RWPE2 (cell line): ENCODE measurements around the gene PIK3CB.

Experiments
- ATAC-seq: fragments of 200-7000 bp; cut with Tn5 transposase; 3 replicates; pipeline ENCODE4 v1.9.1; 2021; ENCODE audit warnings: low read depth
- DNase-seq: peaks from one replicate; pipeline ENCODE4 v3.0.0-alpha.2; 2020; ENCODE audit warnings: low spot score
- H3K27ac ChIP-seq: fragments of 450-650 bp; 2 replicates; pipeline ENCODE4 v1.5.1; 2017; ENCODE audit warnings: mild to moderate bottlenecking; ENCODE audit not compliant: poor library complexity, severe bottlenecking
- H3K27me3 ChIP-seq: fragments of 250-450 bp; sonication (Bioruptor Pico); 2 replicates; pipeline ENCODE4 v1.5.1; 2021; ENCODE audit warnings: mild to moderate bottlenecking, moderate library complexity; ENCODE audit not compliant: insufficient read depth, poor library complexity, severe bottlenecking
- H3K36me3 ChIP-seq: fragments of 250-450 bp; sonication (Bioruptor Pico); 2 replicates; pipeline ENCODE4 v1.5.1; 2020; ENCODE audit warnings: low read depth, mild to moderate bottlenecking, moderate library complexity
- H3K4me1 ChIP-seq: fragments of 250-450 bp; sonication (Bioruptor Pico); 2 replicates; pipeline ENCODE4 v1.5.1; 2021; ENCODE audit warnings: mild to moderate bottlenecking, moderate library complexity; ENCODE audit not compliant: insufficient read depth, poor library complexity, severe bottlenecking
- H3K4me3 ChIP-seq: fragments of 250-450 bp; sonication (Bioruptor Pico); 2 replicates; pipeline ENCODE4 v1.5.1; 2021; ENCODE audit warnings: mild to moderate bottlenecking, moderate library complexity; ENCODE audit not compliant: severe bottlenecking
- H3K9me3 ChIP-seq: fragments of 250-450 bp; sonication (Bioruptor Pico); 2 replicates; pipeline ENCODE4 v1.5.1; 2021; ENCODE audit warnings: mild to moderate bottlenecking, moderate library complexity; ENCODE audit not compliant: severe bottlenecking
- TF ChIP-seq, protein P1 (sequence below): fragments of 450-650 bp; IDR thresholded peaks from one replicate; pipeline ENCODE4 v1.5.1; 2017; ENCODE audit warnings: mild to moderate bottlenecking, moderate library complexity; ENCODE audit not compliant: poor library complexity, severe bottlenecking

PIK3CB gene

DNA sequence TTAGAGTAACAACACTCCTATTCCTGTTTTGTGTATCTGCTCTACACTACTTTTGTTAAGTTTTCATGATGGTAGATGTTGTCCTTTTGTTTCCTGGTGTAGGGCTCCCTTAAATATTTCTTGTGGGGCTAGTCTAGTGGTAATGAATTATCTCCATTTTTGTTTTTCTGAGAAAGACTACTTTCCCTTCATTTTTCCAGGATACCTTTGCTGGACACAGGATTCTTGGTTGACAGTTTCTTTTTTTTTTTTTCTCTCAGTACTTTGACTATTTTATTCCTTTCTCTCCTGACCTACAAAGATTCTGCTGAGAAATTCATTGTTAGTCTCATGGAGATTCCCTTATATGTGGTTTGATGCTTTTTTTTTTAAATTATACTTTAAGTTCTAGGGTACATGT, 188.2 kb downstream of the PIK3CB start:
- Histone ChIP-seq H3K9me3 (peaks cover 10% of the 10 kb centered on the region), H3K27me3 (no peaks in the 10 kb centered on the region)

DNA sequence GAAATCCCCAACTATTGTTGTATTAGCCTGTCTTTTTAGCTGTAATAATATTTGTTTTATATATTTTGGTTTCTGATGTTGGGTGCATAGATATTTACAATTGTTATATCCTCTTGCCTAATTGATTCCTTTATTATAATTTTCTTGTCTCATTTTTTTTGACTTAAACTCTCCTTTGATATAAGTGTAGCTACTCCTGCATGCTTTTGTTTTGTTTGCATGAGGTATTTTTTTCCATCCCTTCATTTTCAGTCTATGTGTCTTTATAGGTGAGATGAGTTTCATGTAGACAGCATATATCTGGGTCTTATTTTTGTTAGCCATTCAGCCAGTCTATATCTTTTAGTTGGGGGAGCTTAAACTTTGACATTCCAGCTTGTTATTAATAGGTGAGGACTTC, 188.7 kb downstream of the PIK3CB start:
- Histone ChIP-seq H3K27ac (no peak overlapping the region), H3K4me1 (no peaks in the 10 kb centered on the region), H3K27me3 (no peaks in the 10 kb centered on the region), H3K36me3 (no peaks in the 10 kb centered on the region), H3K4me3 (no peak overlapping the region), H3K9me3 (peaks cover 10% of the 10 kb centered on the region)
- DNase-seq (no peak), ATAC-seq (no peak)
- TF ChIP-seq, protein P1, sequence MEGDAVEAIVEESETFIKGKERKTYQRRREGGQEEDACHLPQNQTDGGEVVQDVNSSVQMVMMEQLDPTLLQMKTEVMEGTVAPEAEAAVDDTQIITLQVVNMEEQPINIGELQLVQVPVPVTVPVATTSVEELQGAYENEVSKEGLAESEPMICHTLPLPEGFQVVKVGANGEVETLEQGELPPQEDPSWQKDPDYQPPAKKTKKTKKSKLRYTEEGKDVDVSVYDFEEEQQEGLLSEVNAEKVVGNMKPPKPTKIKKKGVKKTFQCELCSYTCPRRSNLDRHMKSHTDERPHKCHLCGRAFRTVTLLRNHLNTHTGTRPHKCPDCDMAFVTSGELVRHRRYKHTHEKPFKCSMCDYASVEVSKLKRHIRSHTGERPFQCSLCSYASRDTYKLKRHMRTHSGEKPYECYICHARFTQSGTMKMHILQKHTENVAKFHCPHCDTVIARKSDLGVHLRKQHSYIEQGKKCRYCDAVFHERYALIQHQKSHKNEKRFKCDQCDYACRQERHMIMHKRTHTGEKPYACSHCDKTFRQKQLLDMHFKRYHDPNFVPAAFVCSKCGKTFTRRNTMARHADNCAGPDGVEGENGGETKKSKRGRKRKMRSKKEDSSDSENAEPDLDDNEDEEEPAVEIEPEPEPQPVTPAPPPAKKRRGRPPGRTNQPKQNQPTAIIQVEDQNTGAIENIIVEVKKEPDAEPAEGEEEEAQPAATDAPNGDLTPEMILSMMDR = no peak

More for the DNA sequence above, 188.2 kb downstream of the PIK3CB start:
- TF ChIP-seq, protein P1 = no peak
- no peak overlapping the region for H3K27ac ChIP-seq
- no peaks in the 10 kb centered on the region for H3K4me1 ChIP-seq
- no peaks in the 10 kb centered on the region for H3K36me3 ChIP-seq
- H3K4me3 ChIP-seq = no peak overlapping the region
- no peak for ATAC-seq
- DNase-seq = no peak

DNA sequence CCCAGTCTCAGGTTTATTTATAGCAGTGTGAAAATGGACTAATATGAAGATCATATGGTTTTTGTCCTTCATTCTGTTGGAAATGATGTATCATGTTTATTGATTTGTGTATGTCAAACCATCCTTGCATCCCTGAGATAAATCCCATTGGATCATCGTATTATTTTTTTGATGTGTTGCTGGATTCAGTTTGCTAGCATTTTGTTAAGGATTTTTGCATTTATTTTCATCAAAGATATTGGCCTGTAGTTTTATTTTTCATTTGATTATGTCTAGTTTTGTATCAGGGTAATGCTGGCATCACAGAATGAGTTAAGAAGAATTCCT, 191.8 kb downstream of the PIK3CB start:
- no peaks in the 10 kb centered on the region for H3K27me3 ChIP-seq
- no peak overlapping the region for H3K27ac ChIP-seq

DNA sequence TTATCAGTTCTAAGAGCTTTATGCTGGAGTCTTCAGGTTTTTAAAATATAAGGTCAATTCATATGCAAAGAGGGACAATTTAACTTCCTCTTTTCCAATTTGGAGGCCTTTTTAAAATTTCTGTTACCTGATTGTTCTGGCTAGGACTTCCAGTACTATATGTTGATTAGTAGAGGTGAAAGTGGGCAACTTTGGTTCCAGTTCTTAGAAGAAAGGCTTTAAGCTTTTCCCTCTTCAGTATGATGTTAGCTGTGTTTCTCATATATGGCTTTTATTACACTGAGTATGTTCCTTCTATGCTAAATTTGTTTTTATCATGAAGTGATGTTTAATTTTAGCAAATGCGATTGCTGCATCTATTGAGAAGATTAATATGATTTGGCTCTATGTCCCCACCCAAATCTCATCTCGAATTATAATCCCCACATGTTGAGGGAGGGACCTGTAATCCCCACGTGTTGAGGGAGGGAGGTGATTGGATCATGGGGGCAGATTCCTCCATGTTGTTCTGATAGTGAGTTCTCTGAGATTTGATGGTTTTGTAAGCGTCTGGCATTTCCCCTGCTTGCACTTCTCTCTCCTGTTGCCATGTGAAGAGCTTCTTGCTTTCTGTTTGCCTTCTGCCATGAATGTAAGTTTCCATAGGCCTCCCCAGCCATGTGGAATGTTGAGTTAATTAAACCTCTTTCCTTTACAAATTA, 192.4 kb downstream of the PIK3CB start:
- Histone ChIP-seq H3K4me1 (no peaks in the 10 kb centered on the region), H3K9me3 (peaks cover 10% of the 10 kb centered on the region), H3K36me3 (no peaks in the 10 kb centered on the region), H3K4me3 (no peak overlapping the region), H3K27me3 (no peaks in the 10 kb centered on the region), H3K27ac (no peak overlapping the region)
- TF ChIP-seq, protein P1 = no peak
- ATAC-seq (no peak), DNase-seq (no peak)

More for the DNA sequence above, 191.8 kb downstream of the PIK3CB start:
- TF ChIP-seq, protein P1 = no peak
- Histone ChIP-seq H3K9me3 (peaks cover 10% of the 10 kb centered on the region), H3K4me3 (no peak overlapping the region), H3K4me1 (no peaks in the 10 kb centered on the region), H3K36me3 (no peaks in the 10 kb centered on the region)
- DNase-seq = no peak
- ATAC-seq = no peak

DNA sequence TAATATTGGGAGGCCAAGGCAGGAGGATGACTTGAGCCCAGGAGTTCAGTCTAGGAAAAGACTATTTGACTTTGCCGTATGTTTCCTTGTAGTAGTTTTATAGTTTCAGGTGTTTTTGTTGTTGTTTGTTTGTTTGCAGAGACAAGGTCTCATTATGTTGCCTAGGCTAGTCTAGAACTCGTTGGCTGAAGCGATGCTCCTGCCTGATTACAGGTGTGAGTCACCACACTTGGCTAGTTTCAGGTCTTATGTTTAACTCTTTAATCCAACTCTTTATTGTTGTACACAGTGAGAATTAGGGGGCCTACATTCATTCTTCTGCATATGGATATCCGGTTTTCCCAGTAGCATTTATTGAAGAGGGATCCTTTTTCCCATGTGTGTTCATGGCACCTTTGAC, 194.2 kb downstream of the PIK3CB start:
- no peak overlapping the region for H3K4me3 ChIP-seq
- DNase-seq (no peak), ATAC-seq (no peak)
- no peak overlapping the region for H3K27ac ChIP-seq
- peaks cover 8% of the 10 kb centered on the region for H3K9me3 ChIP-seq
- TF ChIP-seq, protein P1 = no peak
- H3K36me3 ChIP-seq = no peaks in the 10 kb centered on the region
- H3K4me1 ChIP-seq = no peaks in the 10 kb centered on the region
- no peaks in the 10 kb centered on the region for H3K27me3 ChIP-seq
